Stimulated activated CD8-positive, alpha-beta memory T cell treated with anti-CD3 and anti-CD28 coated beads, Interleukin-12 subunit alpha, Interleukin-12 subunit beta, amount 100 ng/mL, for 4 hours (primary cell): ENCODE data around the gene TBC1D22B.
"Not testable (repeated sequence)": the region's sequence is repeated elsewhere in the genome, so short reads cannot be mapped to it uniquely, and the experiment has no call there.

Source experiments
- DNase-seq: peaks from one replicate; pipeline ENCODE4 v3.0.0-alpha.2; 2020; ENCODE audit warnings: low read depth

Gene TBC1D22B

GRCh38 chr6:37303891-37304503, 46.4 kb downstream of the TBC1D22B start:
- DNase-seq = no peak

- DNase-seq = no peak
These were observed 47.2 kb downstream of the TBC1D22B start for GRCh38 chr6:37304766-37305165.

GRCh38 chr6:37305841-37306425, 48.4 kb downstream of the TBC1D22B start:
- DNase-seq = no peak

- no peak for DNase-seq
These were observed 49.2 kb downstream of the TBC1D22B start for GRCh38 chr6:37306624-37307222.

- not testable (repeated sequence) for DNase-seq
These were observed 49.9 kb downstream of the TBC1D22B start for GRCh38 chr6:37307484-37307883.

DNA sequence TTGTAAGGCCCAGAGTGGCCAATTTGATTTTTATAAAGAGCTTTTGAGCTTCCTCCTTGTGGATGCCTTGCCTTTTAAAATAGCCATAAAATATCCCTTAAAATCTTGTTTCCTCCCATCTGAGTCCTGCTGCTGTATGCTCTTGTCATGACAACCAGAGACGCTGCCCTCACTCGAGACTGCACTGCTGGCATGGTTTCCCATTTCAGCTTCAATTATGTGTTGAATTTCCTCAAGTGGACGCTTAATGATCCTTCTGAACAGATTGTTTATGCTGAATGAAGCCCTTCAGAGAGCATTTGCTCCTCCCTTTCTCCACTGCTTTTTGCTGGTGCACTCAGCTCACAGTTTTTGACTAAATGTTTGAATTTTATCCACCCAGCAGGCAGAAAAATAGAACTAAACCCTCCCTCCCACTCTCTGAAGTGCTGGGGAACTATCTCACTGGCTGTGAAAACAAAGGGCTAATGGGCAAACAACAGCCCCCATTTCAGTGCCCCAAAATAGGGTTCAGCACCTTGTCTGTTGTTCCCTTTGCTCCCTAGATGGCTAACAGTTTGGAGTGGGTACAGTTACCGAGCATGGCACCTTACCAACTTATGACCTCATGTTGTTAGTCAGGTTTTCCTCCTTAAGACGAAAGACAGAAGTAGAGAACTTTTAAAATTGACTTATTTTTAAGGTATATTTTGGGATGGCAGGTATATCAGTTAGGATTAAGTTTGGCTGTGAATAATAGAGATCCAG, 50.7 kb downstream of the TBC1D22B start:
- no peak for DNase-seq

GRCh38 chr6:37309046-37309445, 51.5 kb downstream of the TBC1D22B start:
- no peak for DNase-seq

GRCh38 chr6:37309692-37310091, 52.1 kb downstream of the TBC1D22B start:
- no peak for DNase-seq

GRCh38 chr6:37310966-37311365, 53.4 kb downstream of the TBC1D22B start:
- no peak for DNase-seq

GRCh38 chr6:37311741-37312473, 54.3 kb downstream of the TBC1D22B start:
- no peak for DNase-seq

GRCh38 chr6:37313723-37314486, 56.3 kb downstream of the TBC1D22B start:
- DNase-seq = no peak

DNA sequence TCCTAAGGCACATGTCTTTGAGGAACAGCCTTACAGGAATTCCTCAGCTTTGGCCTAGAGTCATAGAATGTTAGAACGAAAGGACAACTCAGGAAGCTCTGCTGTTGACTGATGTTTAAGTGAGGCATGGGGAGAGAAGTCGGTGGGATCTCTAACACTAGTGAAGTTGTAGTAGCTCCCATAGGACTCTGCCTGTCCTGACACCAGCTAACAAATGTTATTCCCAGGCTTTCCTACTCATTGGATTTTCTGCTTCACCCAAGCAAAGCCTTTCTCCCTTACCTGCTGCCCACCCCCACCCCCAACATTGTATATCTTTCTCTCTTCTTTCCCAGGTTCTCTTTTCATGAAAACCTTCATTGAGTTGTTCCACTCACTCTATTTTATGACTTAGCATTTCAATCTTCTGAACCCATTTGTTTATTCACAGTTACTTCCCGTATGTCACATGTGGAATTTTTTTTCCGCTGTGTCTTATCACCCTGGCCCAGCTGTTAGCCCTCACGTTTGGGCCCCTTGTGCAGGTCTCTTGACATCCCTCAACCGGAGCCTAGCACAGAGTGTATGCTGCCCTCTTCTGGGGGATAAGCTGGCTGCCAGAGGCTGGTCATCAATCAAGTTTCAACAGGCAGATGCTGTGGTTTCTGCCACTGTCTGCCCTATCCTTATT, 57.0 kb downstream of the TBC1D22B start:
- DNase-seq = no peak

DNA sequence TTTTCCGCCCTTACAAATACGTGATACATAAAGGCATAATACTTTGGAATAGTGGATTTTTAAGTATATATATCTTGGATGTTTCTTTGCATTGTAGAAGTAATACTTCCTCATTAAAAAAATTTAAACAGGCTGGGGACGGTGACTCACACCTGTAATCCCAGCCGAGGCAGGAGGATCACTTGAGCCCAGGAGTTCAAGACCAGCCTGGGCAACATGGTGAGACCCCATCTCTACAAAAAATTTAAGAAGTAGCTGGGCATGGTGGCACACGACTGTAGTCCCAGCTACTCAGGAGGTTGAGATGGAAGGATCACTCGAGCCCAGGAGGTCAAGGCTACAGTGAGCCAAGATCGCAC, 57.6 kb downstream of the TBC1D22B start:
- DNase-seq = no peak

GRCh38 chr6:37316071-37316470, 58.5 kb downstream of the TBC1D22B start:
- no peak for DNase-seq

DNA sequence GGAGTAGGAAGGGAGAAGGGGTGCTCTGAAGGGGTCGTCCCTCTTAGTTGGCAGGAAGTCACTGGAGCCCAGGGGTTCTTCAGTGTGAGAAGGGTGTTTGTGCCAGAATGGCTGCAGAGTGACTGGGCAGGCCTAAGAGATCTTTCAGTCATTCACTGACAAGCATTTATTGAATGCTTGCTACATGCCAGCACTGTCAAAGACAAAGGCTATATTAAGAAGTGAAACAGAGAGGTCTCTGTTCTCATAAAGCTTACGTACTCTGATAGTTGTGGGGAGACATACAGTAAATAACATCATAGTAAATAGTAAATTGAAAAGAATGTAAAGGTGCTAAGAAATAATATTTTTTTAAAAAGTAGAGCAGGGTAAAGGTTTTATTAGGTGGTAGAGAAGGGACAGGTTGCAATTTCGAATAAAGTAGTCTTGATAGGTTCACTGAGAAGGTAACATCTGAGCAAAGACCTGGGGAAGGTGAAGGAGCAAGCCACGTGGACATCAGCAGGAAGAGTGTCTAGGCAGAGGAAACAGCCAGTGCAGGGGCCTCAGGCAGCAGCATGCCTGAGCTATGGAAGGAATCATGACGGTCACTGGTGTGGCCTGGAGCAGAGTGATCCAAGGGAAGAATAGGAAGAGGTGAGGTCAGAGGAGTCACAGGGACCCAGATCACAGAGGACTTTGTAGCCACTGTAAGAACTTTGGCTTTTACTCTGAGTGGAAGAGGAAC, 59.9 kb downstream of the TBC1D22B start:
- DNase-seq = no peak

GRCh38 chr6:37319156-37319555, 61.6 kb downstream of the TBC1D22B start:
- no peak for DNase-seq

DNA sequence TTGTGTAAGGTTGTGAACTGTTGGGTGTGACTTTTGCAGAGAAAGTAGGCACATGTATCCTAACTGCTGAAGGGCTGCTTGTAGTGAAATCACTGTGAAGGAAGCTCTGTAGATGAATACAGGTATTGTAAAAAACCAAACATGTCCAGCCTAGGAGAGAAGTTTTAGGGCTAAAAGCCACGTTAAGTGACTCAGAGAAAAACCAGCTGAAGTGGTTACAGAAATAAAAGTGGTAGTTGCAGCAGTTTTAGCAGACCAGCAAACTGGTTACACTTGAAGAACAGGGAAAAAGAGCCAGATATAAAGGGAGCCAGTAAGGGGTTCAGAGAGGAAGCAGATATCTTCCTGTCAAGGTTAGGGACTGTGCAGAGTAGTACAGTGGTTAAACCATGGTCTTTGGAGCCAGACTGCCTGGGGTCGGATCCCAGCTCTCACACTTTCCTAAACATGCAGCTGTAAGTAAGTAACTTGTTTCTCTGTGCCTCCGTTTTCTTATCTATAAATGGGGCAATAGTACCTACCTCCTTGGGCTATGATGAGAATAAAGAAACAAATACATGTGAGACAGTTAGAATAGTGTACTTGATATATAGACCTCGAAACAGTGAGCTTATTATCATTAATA, 62.4 kb downstream of the TBC1D22B start:
- DNase-seq = no peak

DNA sequence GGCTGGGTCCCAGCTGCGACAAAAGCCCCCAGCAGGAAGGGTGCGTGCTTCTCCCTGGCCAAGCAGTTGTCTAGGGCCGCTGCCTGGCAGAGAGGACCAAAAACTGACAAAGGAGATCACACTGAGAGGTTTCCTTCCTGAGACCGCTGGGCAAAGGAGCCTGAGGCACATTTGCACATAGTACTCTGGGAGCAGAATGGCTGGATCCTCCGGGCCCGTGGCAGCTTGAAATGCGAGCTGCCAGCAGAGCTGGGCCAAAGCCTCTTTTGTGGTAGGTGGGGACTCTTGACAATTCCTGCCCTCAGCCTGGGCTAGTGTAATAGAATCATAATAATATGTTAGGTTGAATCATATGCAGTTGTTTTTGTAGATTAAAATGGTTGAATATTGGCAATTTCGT, 63.1 kb downstream of the TBC1D22B start:
- DNase-seq = no peak

GRCh38 chr6:37321101-37321500, 63.5 kb downstream of the TBC1D22B start:
- no peak for DNase-seq
